Natural killer cell treated with Interleukin-12 subunit alpha and Interleukin-12 subunit beta and Interleukin-15 and Interleukin-18, amount 100 ng/mL, for 72 hours (primary cell): Measurements from ENCODE around the gene ITFG1. TPM values are rescaled to one million over a fixed set of nuclear protein-coding genes. Genes with fewer than 3 reads are reported as not detected.

Source experiments
- ATAC-seq, 2 donors: fragments of 150-1000 bp; cut with Tn5 transposase in 1 of 2; sonication (Bioruptor Pico), chemical (Tn5 transposase) in 1 of 2; 2 replicates each; pipeline ENCODE4 v1.10.0; 2021
- DNase-seq: peaks from one replicate; pipeline ENCODE4 v3.0.0; 2022; ENCODE audit warnings: low spot score
- H3K27ac Mint-ChIP-seq, 2 donors: 1 replicate in 1 of 2; 2 replicates in 1 of 2; pipeline ENCODE4 v1.8.0; 2022; ENCODE audit warnings: mixed read lengths in 2 of 2, mild to moderate bottlenecking in 1 of 2, moderate library complexity in 1 of 2
- H3K27me3 Mint-ChIP-seq, 2 donors: 1 replicate in 1 of 2; 2 replicates in 1 of 2; pipeline ENCODE4 v1.8.0; 2022; ENCODE audit warnings: mixed read lengths in 2 of 2
- H3K36me3 Mint-ChIP-seq: one replicate; pipeline ENCODE4 v1.8.0; 2022; ENCODE audit warnings: mixed read lengths
- H3K4me1 Mint-ChIP-seq, 2 donors: 1 replicate in 1 of 2; 2 replicates in 1 of 2; pipeline ENCODE4 v1.8.0; 2022; ENCODE audit warnings: low read depth in 2 of 2, mixed read lengths in 2 of 2, mild to moderate bottlenecking in 1 of 2
- H3K4me3 Mint-ChIP-seq: one replicate; pipeline ENCODE4 v1.8.0; 2022; ENCODE audit warnings: mixed read lengths
- H3K9me3 Mint-ChIP-seq: 2 replicates; pipeline ENCODE4 v1.8.0; 2022; ENCODE audit warnings: mixed read lengths
- total RNA-seq, 2 donors: library from RNA; stranded (reverse); gene quantifications; one replicate each; pipeline ENCODE4 v1.2.3, GENCODE V29; 2022

Gene ITFG1
- total RNA-seq, 2 donors from 2014 or later: 26.9 to 31.8 TPM

GRCh38 chr16:47317465-47318240 is 143.2 kb downstream of the ITFG1 start:
- Mint-ChIP-seq H3K27ac (no peak overlapping the region), H3K36me3 (no peaks in the 10 kb centered on the region), H3K4me1 (peaks cover 5 to 7% of the 10 kb centered on the region in 2 donors), H3K9me3 (no peaks in the 10 kb centered on the region), H3K4me3 (no peak overlapping the region), H3K27me3 (no peaks in the 10 kb centered on the region)
- DNase-seq (no peak), ATAC-seq (no peak)

- Mint-ChIP-seq H3K27ac (no peak overlapping the region), H3K27me3 (no peaks in the 10 kb centered on the region)
These were observed 144.3 kb downstream of the ITFG1 start for GRCh38 chr16:47316442-47317015.

GRCh38 chr16:47311738-47312505 is 148.9 kb downstream of the ITFG1 start:
- no peak overlapping the region for H3K27ac Mint-ChIP-seq
- no peaks in the 10 kb centered on the region for H3K9me3 Mint-ChIP-seq
- peaks cover 8% of the 10 kb centered on the region for H3K36me3 Mint-ChIP-seq
- no peaks in the 10 kb centered on the region for H3K27me3 Mint-ChIP-seq
- ATAC-seq (no peak), DNase-seq (no peak)
- H3K4me3 Mint-ChIP-seq: no peak overlapping the region
- H3K4me1 Mint-ChIP-seq: peaks cover 0 to 2% of the 10 kb centered on the region in 2 donors

More at GRCh38 chr16:47316442-47317015, 144.3 kb downstream of the ITFG1 start:
- Mint-ChIP-seq H3K36me3 (no peaks in the 10 kb centered on the region), H3K9me3 (no peaks in the 10 kb centered on the region), H3K4me3 (no peak overlapping the region), H3K4me1 (peaks cover 5 to 7% of the 10 kb centered on the region in 2 donors)
- DNase-seq (no peak), ATAC-seq (no peak)

- no peak overlapping the region for H3K27ac Mint-ChIP-seq
- no peaks in the 10 kb centered on the region for H3K27me3 Mint-ChIP-seq
- peaks cover 8% of the 10 kb centered on the region for H3K36me3 Mint-ChIP-seq
- DNase-seq: no peak
- ATAC-seq: no peak
- H3K4me3 Mint-ChIP-seq: no peak overlapping the region
- no peaks in the 10 kb centered on the region for H3K9me3 Mint-ChIP-seq
- H3K4me1 Mint-ChIP-seq: peaks cover 0 to 2% of the 10 kb centered on the region in 2 donors
These were observed 150.1 kb downstream of the ITFG1 start for GRCh38 chr16:47310792-47311211.

DNA sequence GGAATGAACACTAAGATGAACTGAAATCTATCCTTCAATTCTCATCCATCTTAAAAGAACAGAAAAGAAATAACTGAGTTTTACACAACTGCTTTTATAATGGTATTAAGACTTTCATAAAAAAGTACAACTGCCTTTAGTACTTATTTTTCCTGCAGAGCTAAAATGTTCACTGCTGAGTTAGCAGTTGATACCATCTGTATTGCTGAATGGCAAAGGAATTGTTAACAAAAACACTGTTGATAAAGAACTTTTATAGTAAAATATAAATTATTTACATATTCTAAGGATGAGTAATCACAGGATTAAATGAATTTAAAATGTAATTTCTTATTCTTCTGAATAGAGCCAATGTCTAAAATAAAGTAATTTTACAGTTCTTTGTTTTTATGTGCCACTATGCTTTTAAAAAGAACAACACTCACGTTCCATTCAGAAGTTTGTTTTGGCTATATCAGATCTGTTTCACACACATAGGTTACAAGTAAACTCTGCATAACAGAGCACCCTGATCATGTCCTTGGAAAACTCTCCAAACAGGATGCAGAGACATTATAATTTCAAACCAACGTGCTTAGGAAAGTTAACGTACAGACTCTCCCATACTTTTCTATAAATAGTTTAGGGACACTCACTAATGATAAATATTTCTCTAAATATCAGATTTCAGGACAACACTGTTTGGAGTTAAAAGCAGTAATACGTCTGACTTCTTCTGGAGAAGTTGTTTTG is 151.1 kb downstream of the ITFG1 start:
- peaks cover 0 to 2% of the 10 kb centered on the region in 2 donors for H3K4me1 Mint-ChIP-seq
- H3K27ac Mint-ChIP-seq: no peak overlapping the region
- DNase-seq: no peak
- no peaks in the 10 kb centered on the region for H3K9me3 Mint-ChIP-seq
- no peak for ATAC-seq
- no peak overlapping the region for H3K4me3 Mint-ChIP-seq
- H3K27me3 Mint-ChIP-seq: no peaks in the 10 kb centered on the region
- H3K36me3 Mint-ChIP-seq: peaks cover 13% of the 10 kb centered on the region

DNA sequence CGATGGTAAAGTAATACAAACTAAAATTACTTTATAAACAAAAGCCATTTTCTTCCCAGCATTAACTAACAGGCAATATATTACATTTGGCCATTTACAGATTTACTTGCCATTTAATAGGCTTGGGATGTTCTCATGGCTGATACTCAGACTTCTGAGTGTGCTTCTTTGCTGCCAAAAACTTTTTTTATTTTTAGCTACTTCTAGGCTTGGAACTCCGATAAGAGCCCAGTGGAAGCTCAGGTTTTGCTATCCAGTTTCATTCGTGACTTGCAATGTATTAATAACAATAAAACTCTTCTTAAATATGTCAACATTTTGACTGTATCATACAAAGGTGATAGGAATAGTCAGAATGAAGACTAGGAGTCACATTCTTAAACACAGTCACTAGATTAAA is 152.3 kb downstream of the ITFG1 start:
- Mint-ChIP-seq H3K4me3 (no peak overlapping the region), H3K36me3 (peaks cover 13% of the 10 kb centered on the region)

DNA sequence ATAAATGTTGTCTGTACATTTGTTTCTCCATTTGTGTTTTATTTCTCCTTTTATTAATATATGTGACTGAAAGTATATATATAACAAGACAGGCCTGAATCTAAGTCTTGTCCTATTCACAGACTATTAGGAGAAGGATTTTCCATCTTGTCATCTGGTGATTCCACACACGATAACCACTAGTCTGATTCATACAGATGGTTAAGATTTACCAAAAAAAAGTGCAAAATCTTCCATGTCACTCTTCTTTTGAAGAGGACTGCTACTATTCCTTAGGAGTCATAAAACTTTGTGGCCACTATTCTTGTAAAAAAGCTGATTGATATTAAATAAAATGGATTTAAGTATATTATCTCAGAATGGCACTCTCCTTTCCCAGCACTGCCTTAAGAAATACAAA is 156.3 kb downstream of the ITFG1 start:
- Mint-ChIP-seq H3K4me3 (no peak overlapping the region), H3K4me1 (no peaks in the 10 kb centered on the region), H3K36me3 (peaks cover 17% of the 10 kb centered on the region)

More for the DNA sequence above, 152.3 kb downstream of the ITFG1 start:
- no peaks in the 10 kb centered on the region for H3K9me3 Mint-ChIP-seq
- no peak overlapping the region for H3K27ac Mint-ChIP-seq
- no peaks in the 10 kb centered on the region for H3K27me3 Mint-ChIP-seq
- peaks cover 0 to 2% of the 10 kb centered on the region in 2 donors for H3K4me1 Mint-ChIP-seq
- DNase-seq (no peak), ATAC-seq (no peak)

GRCh38 chr16:47299587-47299986 is 161.3 kb downstream of the ITFG1 start:
- Mint-ChIP-seq H3K36me3 (peaks cover 35% of the 10 kb centered on the region), H3K4me3 (no peak overlapping the region), H3K9me3 (peaks cover 15% of the 10 kb centered on the region), H3K4me1 (peaks cover 0 to 2% of the 10 kb centered on the region in 2 donors), H3K27ac (no peak overlapping the region), H3K27me3 (no peaks in the 10 kb centered on the region)
- DNase-seq: no peak
- ATAC-seq: no peak

More for the DNA sequence above, 156.3 kb downstream of the ITFG1 start:
- H3K27me3 Mint-ChIP-seq: no peaks in the 10 kb centered on the region
- no peak for ATAC-seq
- no peak for DNase-seq
- H3K9me3 Mint-ChIP-seq: no peaks in the 10 kb centered on the region
- no peak overlapping the region for H3K27ac Mint-ChIP-seq

DNA sequence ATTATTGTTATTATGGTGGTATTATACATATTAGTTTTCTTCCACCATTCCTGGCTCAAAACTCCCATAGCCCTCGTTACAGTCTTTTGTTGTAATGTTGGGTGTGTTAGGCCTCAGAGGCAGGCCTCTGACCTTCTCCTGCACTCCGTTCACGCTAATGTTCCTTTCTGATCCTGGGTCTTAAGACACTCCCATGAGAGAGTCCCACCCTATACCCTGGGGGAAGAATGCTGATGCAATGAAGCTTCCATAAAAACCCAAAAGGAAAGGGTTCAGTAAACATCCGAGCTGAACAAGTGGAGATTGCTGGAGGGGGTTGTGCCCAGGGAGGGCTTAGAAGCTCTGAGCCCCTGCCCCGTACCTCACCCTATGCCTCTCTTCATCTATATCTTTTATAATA is 175.9 kb downstream of the ITFG1 start:
- ATAC-seq (no peak), DNase-seq (no peak)
- Mint-ChIP-seq H3K27me3 (no peaks in the 10 kb centered on the region), H3K36me3 (peaks cover 9% of the 10 kb centered on the region), H3K27ac (no peak overlapping the region), H3K4me3 (no peak overlapping the region), H3K4me1 (no peaks in the 10 kb centered on the region), H3K9me3 (peaks cover 3% of the 10 kb centered on the region)

GRCh38 chr16:47278306-47278970 is 182.4 kb downstream of the ITFG1 start:
- peaks cover 6% of the 10 kb centered on the region for H3K36me3 Mint-ChIP-seq
- no peak overlapping the region for H3K4me3 Mint-ChIP-seq
- ATAC-seq: no peak
- no peaks in the 10 kb centered on the region for H3K4me1 Mint-ChIP-seq
- DNase-seq: no peak
- no peaks in the 10 kb centered on the region for H3K27me3 Mint-ChIP-seq
- no peak overlapping the region for H3K27ac Mint-ChIP-seq
- no peaks in the 10 kb centered on the region for H3K9me3 Mint-ChIP-seq

DNA sequence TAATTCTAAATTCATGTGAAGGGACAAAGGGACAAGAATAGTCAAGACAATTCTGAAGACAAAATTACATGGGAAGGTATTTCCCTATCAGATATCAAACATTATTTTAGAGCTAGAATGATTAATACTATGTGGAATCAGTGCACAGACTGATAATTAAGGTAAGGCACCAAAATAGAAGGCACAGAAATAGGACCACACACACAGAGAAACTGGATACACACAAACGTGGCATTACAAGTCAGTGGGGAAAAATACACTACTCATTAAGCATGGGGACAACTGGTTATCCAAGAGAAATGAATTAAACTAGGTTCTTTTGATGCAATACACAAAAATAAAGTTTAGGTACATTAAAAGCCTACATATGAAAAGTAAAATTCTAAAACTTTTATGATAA is 184.3 kb downstream of the ITFG1 start:
- Mint-ChIP-seq H3K27me3 (no peaks in the 10 kb centered on the region), H3K27ac (no peak overlapping the region), H3K36me3 (no peaks in the 10 kb centered on the region), H3K4me3 (no peak overlapping the region), H3K9me3 (no peaks in the 10 kb centered on the region), H3K4me1 (no peaks in the 10 kb centered on the region)
- no peak for DNase-seq
- no peak for ATAC-seq

DNA sequence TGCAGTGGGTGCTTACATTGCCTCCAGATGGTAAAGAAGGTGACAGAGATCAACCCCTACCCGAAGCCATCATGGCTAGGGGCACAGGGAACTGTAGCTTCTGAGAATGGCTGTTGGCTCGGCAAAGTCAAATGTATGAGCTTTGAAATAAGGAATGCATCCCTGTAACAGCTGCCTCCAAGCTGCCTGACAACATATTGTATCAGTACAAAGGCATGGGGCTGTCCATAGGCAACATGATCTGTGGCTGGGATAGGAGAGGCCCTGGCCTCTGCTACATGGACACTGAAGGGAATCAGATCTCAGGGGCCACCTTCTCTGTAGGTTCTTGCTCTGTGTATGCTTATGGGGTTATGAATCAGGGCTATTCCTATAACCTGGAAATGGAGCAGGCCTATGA is 197.9 kb downstream of the ITFG1 start:
- no peak overlapping the region for H3K27ac Mint-ChIP-seq
- H3K9me3 Mint-ChIP-seq: no peaks in the 10 kb centered on the region
- H3K36me3 Mint-ChIP-seq: peaks cover 5% of the 10 kb centered on the region
- no peak overlapping the region for H3K4me3 Mint-ChIP-seq
- DNase-seq: no peak
- H3K4me1 Mint-ChIP-seq: peaks cover 0 to 4% of the 10 kb centered on the region in 2 donors
- ATAC-seq: peak; percentile 46 to 53
- H3K27me3 Mint-ChIP-seq: no peaks in the 10 kb centered on the region

DNA sequence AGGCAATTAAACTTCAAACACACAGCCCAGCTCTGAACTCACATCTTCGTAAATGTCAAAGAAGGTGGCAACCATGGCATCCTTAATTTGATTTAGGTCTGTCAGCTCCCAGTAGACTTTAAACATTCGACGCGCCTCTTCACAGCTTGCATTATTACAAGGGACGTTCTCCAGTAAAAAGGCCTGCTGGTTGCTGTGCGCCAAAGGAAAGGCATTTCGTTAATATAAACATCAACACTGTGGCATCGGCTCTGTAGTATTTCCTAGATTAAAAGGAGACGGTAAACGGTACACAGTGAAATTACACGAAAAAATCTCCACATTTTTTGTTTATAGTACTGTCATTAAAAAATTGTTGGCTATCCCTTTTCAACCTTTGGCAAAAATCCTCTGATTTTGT is 200.4 kb downstream of the ITFG1 start:
- DNase-seq: no peak
- Mint-ChIP-seq H3K4me1 (no peaks in the 10 kb centered on the region), H3K36me3 (peaks cover 20% of the 10 kb centered on the region), H3K9me3 (no peaks in the 10 kb centered on the region), H3K27ac (no peak overlapping the region), H3K27me3 (no peaks in the 10 kb centered on the region), H3K4me3 (no peak overlapping the region)
- ATAC-seq: no peak
